Esophagus (tissue), 2 donors: ENCODE results near the gene PTAFR. TPM values are rescaled to one million over a fixed set of nuclear protein-coding genes. Genes with fewer than 3 reads are reported as not detected.

Experiments
- H3K27ac ChIP-seq, 2 donors: one replicate each; pipeline ENCODE4 v1.5.1; 2013; ENCODE audit warnings: low read depth in 2 of 2, mild to moderate bottlenecking in 2 of 2, inconsistent platforms in 1 of 2, low read length in 1 of 2, moderate library complexity in 1 of 2
- H3K27me3 ChIP-seq, 2 donors: one replicate each; pipeline ENCODE4 v1.6.1; 2013; ENCODE audit warnings: low read length in 2 of 2, control low read depth in 1 of 2, mild to moderate bottlenecking in 1 of 2; ENCODE audit not compliant: insufficient read depth in 2 of 2, control insufficient read depth in 1 of 2
- H3K36me3 ChIP-seq, 2 donors: one replicate each; pipeline ENCODE4 v1.6.1; 2013; ENCODE audit warnings: low read length in 1 of 2; ENCODE audit not compliant: control insufficient read depth in 2 of 2, insufficient read depth in 2 of 2
- H3K4me1 ChIP-seq, 2 donors: one replicate each; pipeline ENCODE4 v1.6.1; 2013; ENCODE audit warnings: low read length in 1 of 2; ENCODE audit not compliant: control insufficient read depth in 2 of 2, insufficient read depth in 2 of 2
- H3K4me3 ChIP-seq, 2 donors: one replicate each; pipeline ENCODE4 v1.5.1; 2013; ENCODE audit warnings: low read length in 2 of 2, mild to moderate bottlenecking in 2 of 2, low read depth in 1 of 2, moderate library complexity in 1 of 2
- H3K9me3 ChIP-seq, 2 donors: one replicate each; pipeline ENCODE4 v1.6.1; 2013; ENCODE audit warnings: mild to moderate bottlenecking in 2 of 2, low read depth in 1 of 2, low read length in 1 of 2, moderate library complexity in 1 of 2; ENCODE audit not compliant: control insufficient read depth in 2 of 2, insufficient read depth in 1 of 2
- WGBS, 2 donors: extraction: QIAGEN DNeasy Blood & Tissue Kit; methylation state at CpG; one replicate each; pipeline ENCODE4 v1.1.7; 2013; 5-methylcytosine and 5-hydroxymethylcytosine counted together
- polyA plus RNA-seq, 2 donors: library from polyadenylated mRNA; stranded (reverse); fragments of 200-250 nt; gene quantifications; one replicate each; pipeline ENCODE4 v1.2.3, GENCODE V29; 2013
- donor health status: healthy with polysubstance abuse.
- donor health status: Bipolar disorder and iron deficiency.

The PTAFR gene
- polyA plus RNA-seq, 2 donors, result 2.4 to 3.1 TPM

- Histone ChIP-seq H3K9me3 (no peaks in the 10 kb centered on the region), H3K4me3 (no peak overlapping the region), H3K27ac (no peak overlapping the region), H3K4me1 (no peaks in the 10 kb centered on the region), H3K27me3 (no peaks in the 10 kb centered on the region), H3K36me3 (no peaks in the 10 kb centered on the region)
- 74 to 85% methylated on average over 2 of the region's 2 CpGs for WGBS, 2 donors
Measured at GRCh38 chr1:28111157-28111556, 65.3 kb downstream of the PTAFR start.

GRCh38 chr1:28110555-28110954, 65.9 kb downstream of the PTAFR start:
- H3K4me3 ChIP-seq, result no peak overlapping the region
- H3K9me3 ChIP-seq, result no peaks in the 10 kb centered on the region
- 56 to 68% methylated on average over 1 of the region's 1 CpG for WGBS, 2 donors
- H3K27ac ChIP-seq, result no peak overlapping the region
- no peaks in the 10 kb centered on the region for H3K27me3 ChIP-seq
- H3K36me3 ChIP-seq, result no peaks in the 10 kb centered on the region
- H3K4me1 ChIP-seq, result no peaks in the 10 kb centered on the region

GRCh38 chr1:28109639-28110038, 66.9 kb downstream of the PTAFR start:
- H3K27me3 ChIP-seq, result no peaks in the 10 kb centered on the region
- H3K4me1 ChIP-seq, result no peaks in the 10 kb centered on the region
- no peak overlapping the region for H3K4me3 ChIP-seq
- H3K27ac ChIP-seq, result no peak overlapping the region
- no peaks in the 10 kb centered on the region for H3K9me3 ChIP-seq
- no peaks in the 10 kb centered on the region for H3K36me3 ChIP-seq
- 67 to 68% methylated on average over 3 of the region's 3 CpGs for WGBS, 2 donors

GRCh38 chr1:28108001-28108400, 68.5 kb downstream of the PTAFR start:
- no peak overlapping the region for H3K4me3 ChIP-seq
- H3K27ac ChIP-seq, result no peak overlapping the region
- no peaks in the 10 kb centered on the region for H3K9me3 ChIP-seq
- no peaks in the 10 kb centered on the region for H3K4me1 ChIP-seq
- no peaks in the 10 kb centered on the region for H3K27me3 ChIP-seq
- 91% methylated on average over 2 of the region's 2 CpGs for WGBS, 2 donors
- H3K36me3 ChIP-seq, result no peaks in the 10 kb centered on the region

DNA sequence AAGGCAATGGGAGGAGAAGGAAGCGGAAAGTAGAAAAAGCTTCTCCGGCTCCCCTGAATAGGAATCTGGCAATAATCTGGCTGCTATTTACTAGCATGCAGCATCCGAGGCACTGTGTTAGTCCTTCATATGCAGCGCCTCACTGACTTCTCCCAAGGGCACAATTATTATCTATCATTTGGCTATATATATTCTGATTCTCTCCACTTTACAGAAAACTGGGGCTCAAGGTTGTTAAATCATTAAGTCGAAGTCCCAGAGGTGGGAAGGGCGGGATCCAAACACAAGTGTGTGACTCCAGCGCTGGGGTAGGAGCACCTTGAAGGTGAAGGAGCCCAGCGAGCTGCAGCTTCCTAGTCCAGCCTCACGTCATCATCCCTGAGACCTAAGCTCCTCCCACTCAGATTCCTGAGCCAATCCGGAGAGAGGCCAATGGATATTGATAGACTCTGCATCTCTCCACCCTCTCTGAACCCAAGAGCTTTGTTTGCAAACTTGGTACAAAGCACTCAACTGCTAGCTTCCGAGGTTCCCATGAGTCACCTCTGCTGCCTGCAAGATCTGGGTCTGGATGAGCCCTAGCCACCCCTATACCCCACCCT, 71.5 kb downstream of the PTAFR start:
- Histone ChIP-seq H3K27ac (peak overlapping the region in 1 of 2 donors; percentile 16), H3K4me3 (no peak overlapping the region)
- 32 to 41% methylated on average over 11 of the region's 11 CpGs for WGBS, 2 donors

DNA sequence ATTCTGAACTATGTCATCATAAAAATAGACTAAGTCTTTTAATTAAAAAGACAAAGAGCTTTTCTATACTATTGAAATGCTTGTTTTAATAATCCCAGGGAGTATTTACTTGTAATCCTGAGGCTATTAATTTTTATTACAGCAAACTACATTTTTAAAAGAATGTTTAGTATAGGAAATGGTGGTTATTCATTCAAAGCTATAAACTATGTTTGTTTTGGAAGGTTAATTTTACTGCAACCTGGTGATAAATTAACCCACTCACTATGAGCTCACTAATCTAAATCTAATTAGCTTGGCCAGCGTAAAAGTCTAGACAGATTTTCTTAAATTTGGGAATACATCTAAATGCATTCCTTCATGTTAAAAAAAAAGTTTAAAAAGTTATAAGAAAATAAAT, 74.3 kb downstream of the PTAFR start:
- Histone ChIP-seq H3K27me3 (no peaks in the 10 kb centered on the region), H3K9me3 (no peaks in the 10 kb centered on the region), H3K4me1 (no peaks in the 10 kb centered on the region), H3K27ac (no peak overlapping the region), H3K4me3 (no peak overlapping the region), H3K36me3 (no peaks in the 10 kb centered on the region)
- WGBS, 2 donors, result 92 to 94% methylated on average over 1 of the region's 1 CpG

More for the DNA sequence above, 71.5 kb downstream of the PTAFR start:
- Histone ChIP-seq H3K36me3 (no peaks in the 10 kb centered on the region), H3K27me3 (no peaks in the 10 kb centered on the region), H3K4me1 (no peaks in the 10 kb centered on the region), H3K9me3 (no peaks in the 10 kb centered on the region)

- Histone ChIP-seq H3K27me3 (no peaks in the 10 kb centered on the region), H3K36me3 (no peaks in the 10 kb centered on the region), H3K27ac (no peak overlapping the region), H3K4me1 (no peaks in the 10 kb centered on the region), H3K9me3 (no peaks in the 10 kb centered on the region), H3K4me3 (no peak overlapping the region)
- WGBS, 2 donors, result 74 to 82% methylated on average over 5 of the region's 5 CpGs
Measured at GRCh38 chr1:28099050-28099769, 77.3 kb downstream of the PTAFR start.

Other genes starting within 250 kb of the PTAFR start
- under 1 TPM; 0.59 to 0.98 TPM for gene SMPDL3B, start 241.7 kb downstream of the PTAFR start, polyA plus RNA-seq
- gene XKR8, start 216.7 kb downstream of the PTAFR start, polyA plus RNA-seq, result 1 to 10 TPM; 2.8 to 4.2 TPM
- gene EYA3, start 88.1 kb downstream of the PTAFR start, polyA plus RNA-seq, result 1 to 10 TPM; 6.3 to 7.3 TPM
- 10 to 100 TPM; 39.8 to 57.4 TPM for gene DNAJC8, start 56.3 kb upstream of the PTAFR start, polyA plus RNA-seq
- gene ATP5IF1, start 59.4 kb upstream of the PTAFR start, polyA plus RNA-seq, result 100 to 1,000 TPM; 283 to 534 TPM
- gene SESN2, start 82.8 kb upstream of the PTAFR start, polyA plus RNA-seq, result 10 to 100 TPM; 15.7 to 24.9 TPM
- 10 to 100 TPM; 15.1 to 36.6 TPM for gene MED18, start 152.3 kb upstream of the PTAFR start, polyA plus RNA-seq
- gene PHACTR4, start 193.1 kb upstream of the PTAFR start, polyA plus RNA-seq, result 10 to 100 TPM; 32.2 to 52.2 TPM